ENCODE data around the gene CCKAR. TPM values are rescaled to one million over a fixed set of nuclear protein-coding genes. Genes with fewer than 3 reads are reported as not detected.

Gene CCKAR
- total RNA-seq, 1 experiment from 2014 or later, result not detected

GRCh38 chr4:26450418-26450817 lies 39.9 kb downstream of the CCKAR start:
- intact Hi-C loops (cut with micrococcal nuclease), result no loop called here
- TF ChIP-seq CTCF (IDR thresholded peaks at IDR 0.05; ENCODE audit: unreplicated experiment), result no peak
- H3K27ac Mint-ChIP-seq (ENCODE audit: low read depth, unreplicated experiment), result no peak overlapping the region
- no peak for DNase-seq (ENCODE audit: unreplicated experiment)
- POLR2A ChIA-PET, result no interaction called here
- CTCF ChIA-PET, result interaction anchor here (0.7 to 1.3 kb wide), 3 partner anchors 9 to 184 kb away, joined by 3 to 9 read pairs (median 4); no protein-coding TSS in a partner anchor
- peaks cover 13% of the 10 kb centered on the region for H3K9me3 Mint-ChIP-seq (ENCODE audit: unreplicated experiment)
- BruUV-seq (replicated peaks), result no TSS peak
- H3K4me1 Mint-ChIP-seq (ENCODE audit: insufficient read depth, unreplicated experiment), result no peaks in the 10 kb centered on the region
- no peak overlapping the region for H3K4me3 Mint-ChIP-seq (ENCODE audit: unreplicated experiment)
- H3K27me3 Mint-ChIP-seq (ENCODE audit: insufficient read depth, unreplicated experiment), result no peaks in the 10 kb centered on the region
- H3K36me3 Mint-ChIP-seq (ENCODE audit: insufficient read depth, unreplicated experiment), result no peaks in the 10 kb centered on the region

- Mint-ChIP-seq H3K4me3 (ENCODE audit: unreplicated experiment) (no peak overlapping the region), H3K36me3 (ENCODE audit: insufficient read depth, unreplicated experiment) (peaks cover 7% of the 10 kb centered on the region), H3K4me1 (ENCODE audit: insufficient read depth, unreplicated experiment) (no peaks in the 10 kb centered on the region), H3K27ac (ENCODE audit: low read depth, unreplicated experiment) (no peak overlapping the region), H3K27me3 (ENCODE audit: insufficient read depth, unreplicated experiment) (no peaks in the 10 kb centered on the region), H3K9me3 (ENCODE audit: unreplicated experiment) (peaks cover 13% of the 10 kb centered on the region)
- intact Hi-C loops (cut with micrococcal nuclease), result no loop called here
- DNase-seq (ENCODE audit: unreplicated experiment), result no peak
- ChIA-PET CTCF (no interaction called here), POLR2A (no interaction called here)
- no TSS peak for BruUV-seq (replicated peaks)
- no peak for TF ChIP-seq CTCF (IDR thresholded peaks at IDR 0.05; ENCODE audit: unreplicated experiment)
Observed at GRCh38 chr4:26447378-26447777, 42.9 kb downstream of the CCKAR start.

GRCh38 chr4:26441771-26442170 lies 48.5 kb downstream of the CCKAR start:
- Mint-ChIP-seq H3K9me3 (ENCODE audit: unreplicated experiment) (peaks cover 9% of the 10 kb centered on the region), H3K27me3 (ENCODE audit: insufficient read depth, unreplicated experiment) (no peaks in the 10 kb centered on the region), H3K27ac (ENCODE audit: low read depth, unreplicated experiment) (no peak overlapping the region), H3K4me3 (ENCODE audit: unreplicated experiment) (no peak overlapping the region), H3K4me1 (ENCODE audit: insufficient read depth, unreplicated experiment) (peaks cover 6% of the 10 kb centered on the region), H3K36me3 (ENCODE audit: insufficient read depth, unreplicated experiment) (peaks cover 31% of the 10 kb centered on the region)
- BruUV-seq (replicated peaks), result no TSS peak
- intact Hi-C loops (cut with micrococcal nuclease), result no loop called here
- no peak for DNase-seq (ENCODE audit: unreplicated experiment)
- no peak for TF ChIP-seq CTCF (IDR thresholded peaks at IDR 0.05; ENCODE audit: unreplicated experiment)
- CTCF ChIA-PET, result interaction anchor here (0.5 to 0.7 kb wide), 3 partner anchors 16 to 428 kb away, joined by 3 to 4 read pairs (median 3); no protein-coding TSS in a partner anchor
- POLR2A ChIA-PET, result interaction anchor here (0.6 kb wide), 1 partner anchor 142 kb away, joined by 4 read pairs; no protein-coding TSS in a partner anchor

- Mint-ChIP-seq H3K9me3 (ENCODE audit: unreplicated experiment) (peaks cover 9% of the 10 kb centered on the region), H3K27me3 (ENCODE audit: insufficient read depth, unreplicated experiment) (no peaks in the 10 kb centered on the region), H3K4me1 (ENCODE audit: insufficient read depth, unreplicated experiment) (peaks cover 6% of the 10 kb centered on the region), H3K27ac (ENCODE audit: low read depth, unreplicated experiment) (no peak overlapping the region), H3K4me3 (ENCODE audit: unreplicated experiment) (no peak overlapping the region), H3K36me3 (ENCODE audit: insufficient read depth, unreplicated experiment) (peaks cover 36% of the 10 kb centered on the region)
- BruUV-seq (replicated peaks), result no TSS peak
- no peak for TF ChIP-seq CTCF (IDR thresholded peaks at IDR 0.05; ENCODE audit: unreplicated experiment)
- DNase-seq (ENCODE audit: unreplicated experiment), result peak; percentile 55
- intact Hi-C loops (cut with micrococcal nuclease), result no loop called here
- CTCF ChIA-PET, result interaction anchor here (0.7 kb wide), 1 partner anchor 429 kb away, joined by 3 read pairs; no protein-coding TSS in a partner anchor
- POLR2A ChIA-PET, result no interaction called here
Observed at GRCh38 chr4:26441102-26441501, 49.2 kb downstream of the CCKAR start.

Data from MCF 10A (cell line).